HS-27A (cell line): ENCODE measurements around the gene FLT1.

Experiments
- DNase-seq: peaks from one replicate; pipeline ENCODE4 v3.0.0-alpha.2; 2012; ENCODE audit warnings: low read depth, missing footprints

FLT1 gene

DNA sequence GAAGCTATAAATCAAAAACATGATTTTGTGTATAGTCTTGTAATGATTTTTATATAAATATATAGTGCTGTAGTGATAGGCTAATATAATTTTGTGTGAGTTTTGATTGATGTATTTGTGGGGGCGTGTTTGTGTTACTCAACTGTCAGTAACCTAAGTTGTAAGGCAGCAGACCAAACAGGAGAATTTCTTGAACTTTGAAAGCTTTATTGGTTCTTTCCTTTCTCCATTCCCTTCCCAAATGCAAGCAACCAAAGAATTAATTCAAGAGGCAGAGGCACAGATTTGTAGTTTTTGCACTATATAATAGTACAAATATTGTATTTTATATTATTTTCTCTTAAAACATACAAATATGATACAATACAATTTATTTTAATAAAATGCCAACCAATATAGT is 109.6 kb downstream of the FLT1 start:
- DNase-seq = no peak

- no peak for DNase-seq
Observed at GRCh38 chr13:28384789-28385188, 110.1 kb downstream of the FLT1 start.

DNA sequence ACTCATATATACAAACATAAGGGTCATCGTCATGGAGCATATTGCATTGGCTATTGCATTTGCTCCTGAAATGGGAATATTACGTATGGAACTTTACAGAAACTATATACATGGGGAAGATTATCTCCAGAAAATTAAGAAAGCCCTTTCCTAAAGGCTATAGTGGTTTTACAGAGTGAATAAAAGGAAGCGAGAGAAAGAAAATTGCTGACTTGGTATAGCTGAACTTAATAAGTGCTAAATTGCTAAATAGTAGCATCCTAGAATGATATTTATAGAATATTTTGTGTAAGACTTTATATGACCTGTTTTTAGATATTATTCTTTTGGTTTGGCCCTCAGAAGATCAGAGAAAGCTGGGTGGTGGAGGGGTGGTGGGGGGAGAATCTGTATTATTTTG is 114.6 kb downstream of the FLT1 start:
- DNase-seq = no peak

DNA sequence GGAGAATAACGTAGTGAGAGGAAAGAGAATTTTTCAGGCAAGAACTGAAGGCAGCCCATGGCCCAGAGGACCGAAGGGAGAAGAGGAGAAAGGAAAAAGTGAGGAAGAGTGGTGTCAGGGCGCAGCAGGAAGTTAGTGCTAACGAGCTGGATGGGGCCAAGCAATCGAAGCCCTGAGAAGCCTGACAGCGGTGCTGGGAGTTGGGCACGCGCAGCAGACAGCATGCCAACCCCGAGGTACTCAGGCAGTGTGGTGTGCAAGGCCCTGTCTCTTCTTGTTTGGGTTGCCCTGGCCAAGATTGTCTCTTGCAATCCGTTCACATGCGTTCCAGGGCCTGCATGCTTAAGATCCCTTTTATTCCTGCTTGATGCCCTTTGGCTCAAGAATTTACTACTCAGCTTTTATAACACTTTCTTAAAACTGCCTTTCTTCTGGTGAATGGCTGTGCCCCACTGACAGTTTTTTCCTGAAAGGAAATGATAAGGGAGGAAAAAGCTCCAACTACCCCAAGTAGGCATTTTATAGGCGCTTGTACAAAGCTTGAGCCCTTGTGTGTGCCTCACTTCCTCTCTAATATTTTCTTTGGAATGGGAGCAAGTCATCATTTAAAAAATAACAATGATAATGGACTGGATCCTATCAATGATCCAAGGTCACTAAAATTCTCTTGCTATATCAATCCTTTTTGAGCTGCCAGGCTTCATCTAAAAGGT is 115.4 kb downstream of the FLT1 start:
- DNase-seq = no peak

DNA sequence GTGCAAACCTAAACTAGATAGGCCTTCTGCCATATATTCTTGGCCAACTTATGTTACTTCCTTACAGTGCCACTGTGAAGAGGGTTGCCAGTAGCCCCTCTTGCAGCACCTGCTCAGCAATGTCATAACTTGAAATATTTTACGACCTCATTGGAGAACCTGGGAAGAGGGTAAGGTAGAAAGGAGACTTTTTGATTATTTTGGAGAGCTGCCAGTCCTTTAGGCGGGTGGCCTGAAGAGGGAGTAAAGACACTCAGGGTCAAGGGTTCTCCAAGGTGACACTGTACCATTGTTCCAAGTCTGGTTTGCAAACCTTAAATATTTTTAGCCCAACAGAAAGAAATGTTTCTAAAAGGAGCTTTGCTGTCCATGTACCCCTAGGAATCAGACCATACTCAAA is 118.3 kb downstream of the FLT1 start:
- no peak for DNase-seq

GRCh38 chr13:28375250-28375930 is 119.5 kb downstream of the FLT1 start:
- DNase-seq = no peak

DNA sequence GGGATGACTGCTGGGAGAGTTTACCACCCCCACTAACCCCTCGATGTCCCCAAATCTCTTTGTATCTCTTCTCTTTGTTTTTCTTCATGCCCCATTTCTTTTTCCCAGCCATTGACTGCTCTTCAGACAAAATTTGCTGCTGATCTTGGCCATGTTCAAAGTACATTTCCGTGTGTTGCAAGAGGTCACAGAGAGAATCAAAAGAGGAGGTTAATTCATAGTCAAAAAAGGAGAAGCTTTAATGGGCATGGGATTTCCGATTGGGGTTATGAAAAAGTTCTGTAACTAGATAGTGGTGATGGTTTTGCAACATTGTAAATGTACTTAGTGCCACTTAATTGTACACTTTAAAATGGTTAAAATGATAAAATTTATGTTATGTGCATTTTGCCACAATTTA is 121.1 kb downstream of the FLT1 start:
- DNase-seq = no peak

DNA sequence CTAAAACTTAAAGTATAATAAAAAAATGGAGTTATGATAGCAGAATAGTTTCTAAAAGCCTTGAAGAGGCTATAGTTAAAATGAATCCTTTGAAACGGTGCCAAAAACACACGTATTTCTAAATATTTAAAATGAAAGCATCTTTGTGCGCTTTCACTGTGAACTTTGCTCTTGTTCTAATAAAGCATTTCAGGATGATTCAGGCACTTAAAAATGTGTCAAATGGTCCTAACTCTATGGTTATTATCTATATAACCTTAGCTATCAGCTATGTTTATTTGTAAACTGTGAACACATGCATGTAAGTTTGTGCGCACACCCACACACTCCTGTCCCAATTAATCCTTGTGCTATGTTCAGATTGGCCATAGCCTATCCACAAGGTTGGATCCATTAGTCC is 124.5 kb downstream of the FLT1 start:
- no peak for DNase-seq

DNA sequence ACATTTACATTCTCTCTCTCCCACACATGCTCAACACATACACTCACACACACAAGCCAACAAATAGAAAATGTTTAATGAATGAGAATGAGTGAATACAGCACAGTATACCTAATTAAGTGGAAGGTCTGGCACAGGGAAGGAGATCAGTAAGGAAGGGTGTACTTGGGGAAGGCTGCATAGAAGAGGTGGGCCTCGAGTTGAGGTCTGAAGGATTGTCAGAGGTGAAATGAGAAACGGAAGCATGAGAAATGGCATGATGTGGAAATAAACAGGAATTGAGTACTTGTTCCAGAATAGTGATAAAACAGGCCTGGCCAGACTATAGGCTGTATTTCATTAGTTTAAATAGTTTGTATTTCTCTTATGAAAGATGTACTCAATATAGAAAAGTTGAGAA is 136.2 kb downstream of the FLT1 start:
- DNase-seq = no peak

DNA sequence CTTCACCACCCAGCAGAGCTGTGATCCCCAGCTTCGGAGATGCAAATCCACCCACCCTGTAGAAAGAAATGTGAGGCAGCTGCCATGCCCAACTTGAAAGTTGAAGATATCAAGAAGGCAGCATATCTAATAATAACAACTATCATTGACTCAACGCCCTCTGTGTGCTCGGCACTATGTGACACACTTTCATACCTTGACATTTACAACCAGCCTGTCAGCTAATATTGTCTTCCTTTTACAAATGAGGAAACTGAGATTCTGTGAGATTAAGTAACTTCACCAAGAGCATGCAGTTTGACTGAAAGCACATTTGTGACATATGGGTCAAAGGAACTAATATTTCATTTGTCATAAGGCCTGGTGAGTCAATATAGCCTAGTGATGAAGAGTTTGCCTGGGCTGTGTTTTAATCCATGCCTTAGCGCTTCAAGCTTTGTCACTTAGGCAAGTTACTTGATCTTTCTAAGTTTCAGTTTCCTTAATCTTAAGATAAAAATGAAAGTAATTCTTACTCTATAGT is 137.0 kb downstream of the FLT1 start:
- DNase-seq = no peak

DNA sequence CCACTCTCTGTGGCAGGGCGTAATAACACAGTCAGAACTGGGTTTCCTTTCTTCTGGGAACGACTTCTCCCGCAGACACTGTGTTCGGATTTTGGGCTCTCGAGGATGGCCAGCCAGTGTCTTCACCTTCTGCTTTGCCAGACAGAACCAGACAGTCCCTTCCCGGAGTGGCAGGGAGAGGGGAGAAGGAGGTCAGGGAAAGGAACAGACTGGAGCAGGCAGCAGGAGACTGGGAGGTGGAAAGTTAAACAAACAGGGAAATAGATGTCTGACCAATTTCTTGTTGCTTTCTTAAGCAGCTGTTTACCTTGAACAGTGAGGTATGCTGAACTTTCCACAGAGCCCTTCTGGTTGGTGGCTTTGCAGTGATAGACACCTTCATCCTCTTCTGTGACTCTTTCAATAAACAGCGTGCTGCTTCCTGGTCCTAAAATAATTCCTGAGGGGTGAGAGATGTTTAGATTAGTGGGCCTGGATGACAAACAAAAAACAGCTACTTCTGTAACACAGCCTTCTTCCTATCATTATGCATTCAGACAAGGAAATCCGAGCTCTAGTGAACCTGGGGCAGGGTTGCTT is 137.6 kb downstream of the FLT1 start:
- no peak for DNase-seq

- DNase-seq = no peak
Observed at GRCh38 chr13:28356561-28357021, 138.3 kb downstream of the FLT1 start.

- no peak for DNase-seq
Observed at GRCh38 chr13:28355822-28356371, 139.0 kb downstream of the FLT1 start.

GRCh38 chr13:28355046-28355821 is 139.7 kb downstream of the FLT1 start:
- no peak for DNase-seq

- no peak for DNase-seq
Observed at GRCh38 chr13:28353679-28354078, 141.2 kb downstream of the FLT1 start.

GRCh38 chr13:28349907-28350654 is 144.8 kb downstream of the FLT1 start:
- no peak for DNase-seq

- DNase-seq = no peak
Observed at GRCh38 chr13:28349371-28349770, 145.6 kb downstream of the FLT1 start.

- DNase-seq = no peak
Observed at GRCh38 chr13:28347456-28348371, 147.2 kb downstream of the FLT1 start.

- no peak for DNase-seq
Observed at GRCh38 chr13:28346154-28346553, 148.8 kb downstream of the FLT1 start.

DNA sequence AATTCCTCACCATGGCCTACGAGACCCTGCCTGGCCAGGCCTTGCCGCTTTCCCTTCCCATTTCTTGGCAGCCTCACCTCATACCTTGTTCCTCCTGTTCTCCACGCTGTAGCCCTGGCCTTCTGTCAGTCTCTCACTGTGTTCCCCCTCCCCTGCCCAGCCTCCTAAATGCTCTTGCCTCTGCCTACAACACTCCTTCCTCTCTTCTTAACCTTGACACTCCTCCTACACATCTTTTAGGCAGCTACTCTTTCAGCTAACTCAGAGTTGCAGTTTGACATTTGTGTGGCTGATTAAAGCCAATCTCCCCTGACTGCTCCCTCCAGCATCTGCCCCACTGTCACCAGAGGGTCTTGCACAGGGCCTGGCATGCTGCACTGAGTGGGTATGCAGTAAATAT is 150.8 kb downstream of the FLT1 start:
- DNase-seq = no peak
